Body of pancreas (tissue), 4 donors: ENCODE data around the gene CEP112.

Source experiments
- CTCF ChIP-seq, 7 experiments: fragments of 450-650 bp in 4 of 7; fragments of 200-600 bp in 3 of 7; sonication (generic) in 3 of 7; IDR thresholded peaks; one replicate each; pipeline ENCODE4 v1.5.1; 2016 to 2019; ENCODE audit warnings: antibody characterized with exemption in 7 of 7
- POLR2A ChIP-seq, 3 donors: fragments of 450-650 bp; IDR thresholded peaks; one replicate each; pipeline ENCODE4 v1.6.1; 2016; ENCODE audit warnings: antibody characterized with exemption in 3 of 3, mild to moderate bottlenecking in 2 of 3

- no peak for TF ChIP-seq CTCF (IDR thresholded peaks at IDR 0.05)
- TF ChIP-seq POLR2A (IDR thresholded peaks at IDR 0.05) = no peak
Measured at GRCh38 chr17:66089764-66090163, 102.2 kb downstream of the CEP112 start.
